Lower leg skin (tissue), 3 donors: Measurements from ENCODE around the gene AFMID.

Experiments used
- CTCF ChIP-seq, 3 donors: fragments of 450-650 bp; IDR thresholded peaks; one replicate each; pipeline ENCODE4 v1.5.1; 2016; ENCODE audit warnings: antibody characterized with exemption in 3 of 3, mild to moderate bottlenecking in 3 of 3, moderate library complexity in 2 of 3
- POLR2A ChIP-seq, 2 donors: fragments of 450-650 bp; IDR thresholded peaks; one replicate each; pipeline ENCODE4 v1.6.1; 2016 to 2017; ENCODE audit warnings: antibody characterized with exemption in 2 of 2, mild to moderate bottlenecking in 1 of 2, moderate library complexity in 1 of 2

GRCh38 chr17:78204387-78205123, 17.4 kb downstream of the AFMID start:
- no peak for TF ChIP-seq CTCF (IDR thresholded peaks at IDR 0.05)
- no peak for TF ChIP-seq POLR2A (IDR thresholded peaks at IDR 0.05)
